NCI-H146 treated with DMSO at 0.1 percent for 48 hours (cell line): ENCODE measurements around the gene NYNRIN.

Experiments
- DNase-seq: peaks from one replicate; lab custom pipeline; 2025; ENCODE audit not compliant: unreplicated experiment; lab: John Stamatoyannopoulos, UW

Gene NYNRIN

GRCh38 chr14:24390701-24391468, 7.9 kb upstream of the NYNRIN start:
- no peak for DNase-seq

GRCh38 chr14:24392325-24393091, 6.3 kb upstream of the NYNRIN start:
- peak; percentile 28 for DNase-seq

- DNase-seq = no peak
Measured at GRCh38 chr14:24394275-24394674, 4.5 kb upstream of the NYNRIN start.

GRCh38 chr14:24395609-24396582, 2.9 kb upstream of the NYNRIN start:
- DNase-seq = no peak

- DNase-seq = no peak
Measured at GRCh38 chr14:24397639-24398292, 1.0 kb upstream of the NYNRIN start.

- DNase-seq = no peak
Measured at GRCh38 chr14:24398293-24398652, 530 bp upstream of the NYNRIN start.

- no peak for DNase-seq
Measured at GRCh38 chr14:24399447-24399822, 632 bp downstream of the NYNRIN start.

- DNase-seq = no peak
Measured at GRCh38 chr14:24399999-24400718, 1.4 kb downstream of the NYNRIN start.

- DNase-seq = no peak
Measured at GRCh38 chr14:24401810-24402702, 3.3 kb downstream of the NYNRIN start.

- no peak for DNase-seq
Measured at GRCh38 chr14:24403294-24403998, 4.6 kb downstream of the NYNRIN start.

GRCh38 chr14:24404814-24405213, 6.0 kb downstream of the NYNRIN start:
- no peak for DNase-seq

GRCh38 chr14:24406416-24406815, 7.6 kb downstream of the NYNRIN start:
- DNase-seq = no peak

GRCh38 chr14:24407608-24408325, 9.0 kb downstream of the NYNRIN start:
- no peak for DNase-seq

- DNase-seq = no peak
Measured at GRCh38 chr14:24408764-24409163, 10.0 kb downstream of the NYNRIN start.

- no peak for DNase-seq
Measured at GRCh38 chr14:24409192-24409591, 10.4 kb downstream of the NYNRIN start.

GRCh38 chr14:24409956-24410355, 11.2 kb downstream of the NYNRIN start:
- no peak for DNase-seq

- no peak for DNase-seq
Measured at GRCh38 chr14:24411443-24412389, 12.9 kb downstream of the NYNRIN start.
